Epithelial cell of esophagus (primary cell): ENCODE data around the gene APOB.

Experiments
- DNase-seq: peaks from one replicate; pipeline ENCODE4 v3.0.0; 2010; ENCODE audit warnings: low read depth
- H3K4me3 ChIP-seq: 2 replicates; pipeline ENCODE4 v1.5.1; 2011; ENCODE audit warnings: mild to moderate bottlenecking, low read length, control low read depth
- TF ChIP-seq, protein P1 (sequence below): IDR thresholded peaks from 2 replicates; pipeline ENCODE4 v1.5.1; 2011; ENCODE audit warnings: low read depth, mild to moderate bottlenecking, low read length, control low read depth, inconsistent platforms; ENCODE audit not compliant: insufficient read depth; ENCODE audit errors: missing control alignments

The APOB gene

DNA sequence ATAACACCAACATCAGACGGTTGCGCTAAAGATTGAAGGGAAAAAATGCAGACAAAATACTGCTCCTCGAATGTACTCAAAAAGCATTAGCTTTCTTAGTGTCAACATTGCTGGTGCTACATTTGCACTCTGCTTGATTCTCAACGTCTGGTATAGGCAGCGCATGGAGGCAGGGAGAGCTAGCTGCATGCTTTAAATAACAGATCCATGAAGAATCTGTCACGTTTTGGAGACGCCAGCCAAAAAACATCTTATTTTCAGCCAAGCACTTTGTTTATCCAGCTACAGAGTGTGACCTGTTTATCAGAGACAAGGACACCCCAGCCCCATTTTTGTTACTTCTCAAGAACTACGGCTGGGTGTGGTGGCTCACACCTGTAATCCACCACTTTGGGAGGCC, 59.5 kb downstream of the APOB start:
- no peak for DNase-seq
- TF ChIP-seq, protein P1, sequence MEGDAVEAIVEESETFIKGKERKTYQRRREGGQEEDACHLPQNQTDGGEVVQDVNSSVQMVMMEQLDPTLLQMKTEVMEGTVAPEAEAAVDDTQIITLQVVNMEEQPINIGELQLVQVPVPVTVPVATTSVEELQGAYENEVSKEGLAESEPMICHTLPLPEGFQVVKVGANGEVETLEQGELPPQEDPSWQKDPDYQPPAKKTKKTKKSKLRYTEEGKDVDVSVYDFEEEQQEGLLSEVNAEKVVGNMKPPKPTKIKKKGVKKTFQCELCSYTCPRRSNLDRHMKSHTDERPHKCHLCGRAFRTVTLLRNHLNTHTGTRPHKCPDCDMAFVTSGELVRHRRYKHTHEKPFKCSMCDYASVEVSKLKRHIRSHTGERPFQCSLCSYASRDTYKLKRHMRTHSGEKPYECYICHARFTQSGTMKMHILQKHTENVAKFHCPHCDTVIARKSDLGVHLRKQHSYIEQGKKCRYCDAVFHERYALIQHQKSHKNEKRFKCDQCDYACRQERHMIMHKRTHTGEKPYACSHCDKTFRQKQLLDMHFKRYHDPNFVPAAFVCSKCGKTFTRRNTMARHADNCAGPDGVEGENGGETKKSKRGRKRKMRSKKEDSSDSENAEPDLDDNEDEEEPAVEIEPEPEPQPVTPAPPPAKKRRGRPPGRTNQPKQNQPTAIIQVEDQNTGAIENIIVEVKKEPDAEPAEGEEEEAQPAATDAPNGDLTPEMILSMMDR, result no peak
- H3K4me3 ChIP-seq, result no peak overlapping the region

DNA sequence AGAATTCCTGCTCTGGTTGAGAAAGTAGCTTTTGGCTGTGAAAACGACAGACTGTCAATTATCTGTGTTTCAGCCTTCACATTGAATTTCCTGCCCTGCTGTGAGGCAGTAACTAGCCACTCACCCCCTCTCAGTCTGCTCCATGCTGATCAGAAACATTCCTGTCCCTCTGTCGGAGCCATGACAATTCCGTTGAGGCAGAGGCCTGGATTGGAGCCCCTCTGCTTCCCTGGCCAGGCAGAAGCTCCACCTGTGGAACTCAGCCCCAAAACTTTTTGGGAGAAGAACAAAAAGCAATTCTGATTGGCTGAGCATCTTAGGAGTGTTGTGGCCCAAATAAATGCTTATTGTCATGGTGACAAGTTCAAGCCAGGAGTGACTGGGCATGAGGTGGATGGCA, 60.0 kb downstream of the APOB start:
- no peak overlapping the region for H3K4me3 ChIP-seq
- TF ChIP-seq, protein P1, result no peak
- DNase-seq, result no peak

DNA sequence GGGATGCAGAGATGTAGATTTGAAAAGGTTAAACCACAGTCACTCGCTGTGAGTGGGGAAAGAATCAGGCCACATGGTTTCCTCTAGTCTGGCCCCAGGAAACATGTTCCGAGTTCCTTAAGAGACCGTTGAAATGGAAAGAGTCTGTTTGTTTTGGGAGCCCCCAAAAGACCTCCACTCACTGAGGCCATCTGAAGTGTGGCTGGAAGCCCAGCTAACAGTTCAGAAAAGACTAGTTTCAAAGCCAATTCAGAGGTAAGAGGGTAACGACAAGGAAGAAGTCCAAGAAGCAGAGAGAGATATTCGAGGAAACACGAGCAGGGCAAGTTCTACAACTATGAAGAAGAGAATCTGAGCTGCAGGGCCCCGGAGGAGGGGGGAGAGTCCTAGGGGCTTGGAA, 61.0 kb downstream of the APOB start:
- no peak overlapping the region for H3K4me3 ChIP-seq
- TF ChIP-seq, protein P1, result no peak
- no peak for DNase-seq

DNA sequence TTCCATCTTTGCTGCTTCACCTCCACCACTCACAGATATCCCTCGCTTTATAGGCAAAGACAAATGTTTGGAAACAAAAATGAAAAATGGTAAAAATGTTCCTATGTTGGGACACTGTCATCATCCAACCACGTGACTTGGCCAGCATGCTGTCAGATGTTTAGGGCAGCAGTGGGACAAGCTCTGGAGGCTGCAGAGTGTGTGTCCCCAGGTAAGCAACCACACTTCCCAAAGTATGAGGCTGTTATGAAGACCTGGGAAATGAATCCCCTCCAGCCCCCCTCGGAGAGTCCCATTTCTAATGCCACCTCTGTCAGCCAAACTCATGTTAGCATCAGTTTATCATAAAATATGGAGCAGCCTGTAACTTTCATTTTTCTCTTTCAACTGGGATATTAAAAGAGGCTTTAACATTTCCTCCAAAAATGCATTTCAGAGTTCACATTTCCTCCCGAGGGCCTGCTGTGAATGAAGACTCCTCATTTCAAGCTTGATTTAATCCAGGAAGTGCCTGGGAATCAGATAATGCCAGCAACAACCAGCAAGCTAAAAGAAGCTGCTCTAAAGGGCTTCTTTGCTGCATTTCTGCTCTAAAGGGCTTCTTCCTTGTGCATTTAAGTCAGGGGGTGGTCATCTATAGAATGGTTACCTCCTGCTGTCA, 66.2 kb downstream of the APOB start:
- TF ChIP-seq, protein P1, result no peak
- H3K4me3 ChIP-seq, result no peak overlapping the region
- DNase-seq, result no peak

DNA sequence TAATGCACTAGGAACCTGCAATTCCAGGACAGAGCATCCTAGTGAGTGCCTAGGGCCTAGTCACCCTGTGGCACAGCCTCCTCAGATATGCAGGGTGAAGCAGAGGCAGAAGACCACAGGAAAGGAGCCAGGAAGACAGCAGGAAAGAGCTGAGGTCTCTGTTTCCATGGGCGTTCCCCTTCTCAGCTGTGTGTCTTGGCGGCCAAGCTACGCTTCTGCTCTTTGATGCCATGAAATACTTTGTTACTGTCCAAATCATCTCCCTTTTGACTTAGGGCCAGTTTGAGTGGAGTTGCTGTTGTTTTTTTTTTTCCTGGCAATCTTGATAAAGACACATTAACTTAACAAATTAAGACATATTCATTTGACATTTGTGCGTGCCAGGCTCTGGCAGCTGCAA, 67.3 kb downstream of the APOB start:
- no peak overlapping the region for H3K4me3 ChIP-seq
- TF ChIP-seq, protein P1, result no peak
- no peak for DNase-seq

DNA sequence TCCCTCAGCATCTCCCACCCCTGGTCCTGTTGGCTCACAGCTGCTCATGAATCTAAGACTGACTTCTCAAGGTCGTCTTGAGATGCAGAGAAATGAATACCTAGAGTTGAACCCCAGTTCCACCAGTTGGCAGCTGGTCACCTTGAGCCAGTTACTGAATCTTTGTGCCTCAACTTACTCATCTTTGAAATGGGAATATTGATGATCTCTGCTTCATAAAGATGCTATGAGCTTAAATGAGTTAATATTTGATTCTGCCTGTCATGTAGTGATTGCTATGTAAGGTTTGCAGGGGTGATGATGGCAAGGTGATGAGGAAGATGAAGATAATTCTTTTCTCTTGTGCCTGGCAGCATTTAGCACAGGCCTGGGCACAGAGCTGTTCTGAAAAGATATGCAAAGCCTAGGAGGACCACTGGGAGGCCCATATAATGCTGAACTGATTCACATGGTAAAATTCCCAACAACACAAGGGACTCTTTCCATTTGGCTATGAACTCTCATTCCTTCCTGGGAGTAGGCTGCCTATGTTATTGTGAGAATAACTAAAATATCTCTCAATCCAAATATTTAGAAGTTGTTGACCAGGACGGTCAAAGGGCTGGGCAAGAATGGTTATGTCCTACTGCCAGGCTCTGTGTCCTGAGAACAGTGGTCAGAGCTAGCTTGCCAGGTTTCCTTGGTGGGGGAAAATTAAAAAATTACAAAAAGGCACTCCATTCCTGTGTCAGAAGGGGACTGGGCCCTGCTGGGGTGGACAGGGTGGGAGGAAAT, 70.9 kb downstream of the APOB start:
- TF ChIP-seq, protein P1, result no peak
- no peak for DNase-seq
- H3K4me3 ChIP-seq, result no peak overlapping the region
